Esophagus muscularis mucosa (tissue), 4 donors: Measurements from ENCODE around the gene USP4. TPM values are rescaled to one million over a fixed set of nuclear protein-coding genes. Genes with fewer than 3 reads are reported as not detected.
"Not testable (repeated sequence)": the region's sequence is repeated elsewhere in the genome, so short reads cannot be mapped to it uniquely, and the experiment has no call there.

Experiments used
- DNase-seq: peaks from one replicate; pipeline ENCODE4 v3.0.0-alpha.2; 2017; ENCODE audit errors: extremely low spot score
- H3K27ac ChIP-seq, 4 donors: fragments of 200-600 bp; sonication (generic); replicated peaks in 1 of 4; 1 replicate in 3 of 4; 2 replicates in 1 of 4; pipeline ENCODE4 v1.5.1; 2016 to 2019; ENCODE audit warnings: mild to moderate bottlenecking in 1 of 4
- H3K27me3 ChIP-seq, 4 donors: fragments of 200-600 bp; sonication (generic); one replicate each; pipeline versions ENCODE4 v1.5.1 to v1.6.0; 2016 to 2019
- H3K36me3 ChIP-seq, 4 donors: fragments of 200-600 bp; sonication (generic); one replicate each; pipeline ENCODE4 v1.5.1; 2016 to 2019
- H3K4me1 ChIP-seq, 4 donors: fragments of 200-600 bp; sonication (generic); one replicate each; pipeline ENCODE4 v1.5.1; 2016 to 2019
- H3K4me3 ChIP-seq, 4 donors: fragments of 200-600 bp; sonication (generic); 1 replicate in 2 of 4; 2 replicates in 2 of 4; pipeline ENCODE4 v1.5.1; 2016 to 2019; ENCODE audit warnings: mild to moderate bottlenecking in 4 of 4, moderate library complexity in 1 of 4
- H3K9me3 ChIP-seq, 4 donors: fragments of 200-600 bp; sonication (generic); 1 replicate in 3 of 4; 2 replicates in 1 of 4; pipeline ENCODE4 v1.5.1; 2016 to 2019
- EP300 ChIP-seq: sonication (generic); formaldehyde crosslinking; IDR thresholded peaks from one replicate; pipeline ENCODE4 v1.6.1; 2017; ENCODE audit warnings: antibody characterized with exemption
- POLR2A ChIP-seq: fragments of 450-650 bp; IDR thresholded peaks from one replicate; pipeline ENCODE4 v1.6.1; 2017; ENCODE audit warnings: antibody characterized with exemption, moderate library complexity, mild to moderate bottlenecking, low read depth
- POLR2AphosphoS5 ChIP-seq, 2 donors: sonication (generic); formaldehyde crosslinking; IDR thresholded peaks; one replicate each; pipeline ENCODE4 v1.6.1; 2017; ENCODE audit warnings: antibody characterized with exemption in 2 of 2
- WGBS: methylation state at CpG from one replicate; pipeline ENCODE4 v1.1.5; 2018; 5-methylcytosine and 5-hydroxymethylcytosine counted together
- intact Hi-C: fragments of 100-400 bp; cut with DNase I; formaldehyde crosslinking; loops from one replicate; pipeline ENCODE4 v1.15.1; 2023
- total RNA-seq, 4 donors: library from RNA; depleted of rRNA; stranded (reverse); fragments of >200 nt; gene quantifications; one replicate each; pipeline versions ENCODE4 v1.1.0 to v1.2.1, GENCODE V29; 2016
- TF ChIP-seq, protein P1 (sequence below), 3 experiments: fragments of 200-600 bp in 2 of 3; fragments of 450-650 bp in 1 of 3; sonication (generic) in 2 of 3; IDR thresholded peaks; one replicate each; pipeline ENCODE4 v1.5.1; 2017 to 2019; ENCODE audit warnings: antibody characterized with exemption in 3 of 3, mild to moderate bottlenecking in 2 of 3, moderate library complexity in 1 of 3

USP4 gene
- total RNA-seq, 4 donors from 2014 or later, result 17.9 to 35.7 (median 24.3) TPM

DNA sequence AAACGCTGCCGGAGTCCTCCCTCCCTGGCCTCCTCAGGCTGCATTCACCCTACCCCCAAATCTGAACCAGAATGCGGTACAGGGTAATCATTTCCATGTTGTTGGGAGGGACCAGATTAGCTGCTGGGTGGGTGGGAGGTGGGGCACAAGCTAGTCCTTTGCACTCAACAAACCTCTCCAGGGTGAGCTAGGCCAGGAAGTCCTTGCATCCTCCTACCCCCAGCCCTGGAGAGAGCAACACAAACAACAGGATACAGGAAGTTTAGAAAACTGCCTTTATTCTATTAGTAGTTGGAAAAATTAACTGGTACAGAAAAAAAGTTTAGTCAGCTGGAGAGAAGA is 19.0 kb upstream of the USP4 start:
- Histone ChIP-seq H3K27me3 (no peaks in the 10 kb centered on the region), H3K4me3 (peak overlapping the region; percentile 78 to 85 (median 80)), H3K36me3 (peaks cover 42 to 72% (median 54%) of the 10 kb centered on the region in 4 donors), H3K27ac (peak overlapping the region; percentile 88 to 97 (median 94)), H3K4me1 (peaks cover 29 to 39% (median 38%) of the 10 kb centered on the region in 4 donors), H3K9me3 (no peaks in the 10 kb centered on the region)
- intact Hi-C loops, result loop anchor here (5.0 kb wide), 1 partner anchor 53 kb away; the partner anchor contains the start of genes RHOA and TCTA
- DNase-seq, result no peak
- TF ChIP-seq POLR2AphosphoS5 (IDR thresholded peaks at IDR 0.05), result no peak
- TF ChIP-seq, protein P1, sequence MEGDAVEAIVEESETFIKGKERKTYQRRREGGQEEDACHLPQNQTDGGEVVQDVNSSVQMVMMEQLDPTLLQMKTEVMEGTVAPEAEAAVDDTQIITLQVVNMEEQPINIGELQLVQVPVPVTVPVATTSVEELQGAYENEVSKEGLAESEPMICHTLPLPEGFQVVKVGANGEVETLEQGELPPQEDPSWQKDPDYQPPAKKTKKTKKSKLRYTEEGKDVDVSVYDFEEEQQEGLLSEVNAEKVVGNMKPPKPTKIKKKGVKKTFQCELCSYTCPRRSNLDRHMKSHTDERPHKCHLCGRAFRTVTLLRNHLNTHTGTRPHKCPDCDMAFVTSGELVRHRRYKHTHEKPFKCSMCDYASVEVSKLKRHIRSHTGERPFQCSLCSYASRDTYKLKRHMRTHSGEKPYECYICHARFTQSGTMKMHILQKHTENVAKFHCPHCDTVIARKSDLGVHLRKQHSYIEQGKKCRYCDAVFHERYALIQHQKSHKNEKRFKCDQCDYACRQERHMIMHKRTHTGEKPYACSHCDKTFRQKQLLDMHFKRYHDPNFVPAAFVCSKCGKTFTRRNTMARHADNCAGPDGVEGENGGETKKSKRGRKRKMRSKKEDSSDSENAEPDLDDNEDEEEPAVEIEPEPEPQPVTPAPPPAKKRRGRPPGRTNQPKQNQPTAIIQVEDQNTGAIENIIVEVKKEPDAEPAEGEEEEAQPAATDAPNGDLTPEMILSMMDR (IDR thresholded peaks at IDR 0.05), result no peak
- no peak for TF ChIP-seq POLR2A
- no peak for TF ChIP-seq EP300
- 33% methylated on average over 1 of the region's 3 CpGs for WGBS

DNA sequence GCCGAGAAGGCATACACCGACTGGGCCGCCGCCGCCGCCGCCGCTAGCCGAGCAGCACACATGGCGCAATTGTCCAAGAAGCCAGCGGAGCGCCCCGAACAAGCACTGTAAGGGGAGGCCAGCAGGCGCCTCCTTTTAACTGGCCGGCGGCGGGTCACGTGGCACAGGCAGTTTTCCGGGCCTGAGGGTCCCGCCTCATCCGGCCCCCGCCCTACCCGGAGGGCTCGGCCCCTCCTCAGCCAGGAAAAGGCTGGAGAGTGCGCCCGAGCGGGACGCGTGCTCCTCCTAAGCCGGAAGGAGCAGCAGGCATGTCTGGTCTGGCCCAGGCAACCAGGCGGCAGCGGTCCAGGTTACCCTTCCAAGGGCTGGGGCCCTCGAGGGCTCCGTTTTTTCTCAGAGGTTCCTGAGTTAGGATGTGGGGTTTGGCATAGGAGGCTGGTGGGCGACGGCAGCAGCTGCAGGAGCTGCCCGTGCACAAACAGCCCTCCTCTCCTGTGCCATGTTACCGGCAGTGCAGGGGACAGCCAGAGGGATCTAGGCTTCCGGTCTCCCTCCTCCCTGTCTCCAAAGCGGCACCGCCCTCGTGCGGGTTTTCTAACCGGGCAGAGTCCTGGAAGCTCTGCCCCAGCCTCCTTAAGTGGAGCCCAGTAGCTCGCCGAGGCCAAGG is 18.5 kb upstream of the USP4 start, which contains the start of gene GPX1:
GPX1 (minus strand) TSS at position 137 of the 667 bp plus-strand sequence; CDS start at position 62, 75 bp downstream.
- Histone ChIP-seq H3K27ac (peak within 1 kb of the TSS; percentile 88 to 97 (median 94)), H3K27me3 (no peaks in the 10 kb centered on the region), H3K9me3 (no peaks in the 10 kb centered on the region), H3K4me1 (peaks cover 29 to 39% (median 38%) of the 10 kb centered on the region in 4 donors), H3K4me3 (peak within 1 kb of the TSS; percentile 78 to 85 (median 80)), H3K36me3 (peaks cover 39 to 67% (median 49%) of the 10 kb centered on the region in 4 donors)
- peak; percentile 99 for DNase-seq
- TF ChIP-seq POLR2A (peak; percentile 87), EP300 (peak; percentile 10), POLR2AphosphoS5 (IDR thresholded peaks at IDR 0.05) (peak; percentile 96 to 98)
- TF ChIP-seq, protein P1 (IDR thresholded peaks at IDR 0.05), result no peak
- intact Hi-C loops, result loop anchor here (5.0 kb wide), 1 partner anchor 54 kb away; the partner anchor contains the start of genes RHOA and TCTA
- WGBS, result 0% methylated on average over 11 of the region's 46 CpGs

DNA sequence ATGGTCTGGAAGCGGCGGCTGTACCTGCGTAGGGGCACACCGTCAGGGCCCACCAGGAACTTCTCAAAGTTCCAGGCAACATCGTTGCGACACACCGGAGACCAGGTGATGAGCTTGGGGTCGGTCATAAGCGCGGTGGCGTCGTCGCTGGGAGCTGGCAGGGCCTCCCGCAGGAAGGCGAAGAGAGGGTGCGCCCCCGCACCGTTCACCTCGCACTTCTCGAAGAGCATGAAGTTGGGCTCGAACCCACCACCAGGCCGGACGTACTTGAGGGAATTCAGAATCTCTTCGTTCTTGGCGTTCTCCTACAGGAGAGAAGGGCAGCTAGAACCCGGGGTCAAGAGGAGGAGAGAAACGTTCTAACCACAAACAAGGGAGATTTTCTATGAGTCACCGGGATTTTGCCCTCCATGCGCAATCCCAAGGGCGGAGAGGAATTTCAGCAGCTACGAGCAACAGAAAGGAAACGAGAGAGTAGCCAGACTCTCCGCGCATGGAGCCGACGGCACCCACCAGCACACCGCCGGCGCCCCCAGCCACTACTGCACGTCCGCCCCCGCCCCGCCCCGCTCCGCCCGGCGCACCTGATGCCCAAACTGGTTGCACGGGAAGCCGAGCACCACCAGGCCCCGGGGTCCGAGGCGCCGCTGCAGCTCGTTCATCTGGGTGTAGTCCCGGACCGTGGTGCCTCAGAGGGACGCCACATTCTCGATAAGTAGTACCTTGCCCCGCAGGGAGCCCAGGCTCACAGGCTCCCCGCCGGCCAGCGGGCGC is 17.8 kb upstream of the USP4 start:
- intact Hi-C loops, result loop anchor here (5.0 kb wide), 1 partner anchor 55 kb away; the partner anchor contains the start of genes RHOA and TCTA
- H3K27ac ChIP-seq, result peak overlapping the region; percentile 88 to 97 (median 94)
- H3K36me3 ChIP-seq, result peaks cover 32 to 60% (median 42%) of the 10 kb centered on the region in 4 donors
- 7% methylated on average over 6 of the region's 63 CpGs for WGBS
- not testable (repeated sequence) for H3K27me3 ChIP-seq, DNase-seq, H3K9me3 ChIP-seq
- peak in 1 of 2 donors; percentile 3 for TF ChIP-seq POLR2AphosphoS5 (IDR thresholded peaks at IDR 0.05)
- H3K4me1 ChIP-seq, result peaks cover 29 to 39% (median 38%) of the 10 kb centered on the region in 4 donors
- peak overlapping the region; percentile 78 to 85 (median 80) for H3K4me3 ChIP-seq

DNA sequence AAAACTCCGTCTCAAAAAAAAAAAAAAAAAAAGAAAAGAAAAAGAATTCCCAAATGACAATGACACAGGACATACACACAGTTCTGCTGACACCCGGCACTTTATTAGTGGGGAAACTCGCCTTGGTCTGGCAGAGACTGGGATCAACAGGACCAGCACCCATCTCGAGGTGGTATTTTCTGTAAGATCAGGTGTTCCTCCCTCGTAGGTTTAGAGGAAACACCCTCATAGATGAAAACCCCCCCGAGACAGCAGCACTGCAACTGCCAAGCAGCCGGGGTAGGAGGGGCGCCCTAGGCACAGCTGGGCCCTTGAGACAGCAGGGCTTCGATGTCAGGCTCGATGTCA is 17.2 kb upstream of the USP4 start:
- Histone ChIP-seq H3K4me3 (peak overlapping the region; percentile 78 to 85 (median 80)), H3K36me3 (peaks cover 27 to 55% (median 36%) of the 10 kb centered on the region in 4 donors), H3K4me1 (peaks cover 29 to 43% (median 42%) of the 10 kb centered on the region in 4 donors), H3K27ac (peak overlapping the region; percentile 88 to 97 (median 94))
- 30% methylated on average over 10 of the region's 10 CpGs for WGBS
- H3K9me3 ChIP-seq, H3K27me3 ChIP-seq, DNase-seq: not testable (repeated sequence)
- intact Hi-C loops, result loop anchor here (5.0 kb wide), 1 partner anchor 55 kb away; the partner anchor contains the start of genes RHOA and TCTA

DNA sequence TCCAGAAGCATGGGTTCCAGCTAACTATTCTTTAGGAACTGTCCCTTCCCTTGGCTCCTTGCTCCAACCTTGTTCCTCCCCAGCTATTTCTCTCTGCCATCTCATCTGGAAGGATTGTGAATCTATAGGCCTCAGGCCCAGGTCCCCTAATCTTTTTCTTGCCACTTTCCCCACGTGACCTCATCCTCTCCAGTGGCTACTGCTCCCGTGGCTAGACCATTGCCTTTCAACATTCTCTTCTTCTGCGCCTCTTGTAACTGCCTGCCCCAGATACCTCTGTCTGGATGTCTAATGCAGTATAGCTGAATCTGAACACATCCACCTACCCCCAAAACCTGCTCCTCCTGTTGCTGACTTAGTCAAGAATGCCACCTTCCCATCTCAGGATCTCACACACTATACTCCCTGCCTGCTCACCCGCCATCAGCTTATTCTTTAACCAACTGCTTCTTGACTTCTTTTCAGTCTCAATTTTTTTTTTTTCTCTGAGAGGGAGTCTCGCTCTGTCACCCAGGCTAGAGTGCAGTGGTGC is 13.1 kb upstream of the USP4 start:
- H3K27ac ChIP-seq, result peak overlapping the region; percentile 38 to 66 (median 58)
- intact Hi-C loops, result no loop called here
- no peak overlapping the region for H3K4me3 ChIP-seq
- H3K9me3 ChIP-seq, result no peaks in the 10 kb centered on the region
- no peaks in the 10 kb centered on the region for H3K27me3 ChIP-seq
- 83% methylated on average over 5 of the region's 5 CpGs for WGBS
- no peak for DNase-seq
- H3K4me1 ChIP-seq, result peaks cover 19 to 44% (median 42%) of the 10 kb centered on the region in 4 donors
- TF ChIP-seq EP300 (no peak), POLR2A (no peak), POLR2AphosphoS5 (IDR thresholded peaks at IDR 0.05) (no peak)
- TF ChIP-seq, protein P1 (IDR thresholded peaks at IDR 0.05), result no peak
- peaks cover 0 to 20% (median 2%) of the 10 kb centered on the region in 4 donors for H3K36me3 ChIP-seq
